Spinal cord (tissue), 10 donors: ENCODE data around the gene HOXC9. TPM values are rescaled to one million over a fixed set of nuclear protein-coding genes. Genes with fewer than 3 reads are reported as not detected.
A peak's percentile ranks its signal among the peaks of the same experiment; 100 is the strongest.

Experiments
- DNase-seq, 6 donors: peaks; one replicate each; pipeline versions ENCODE4 v3.0.0 to v3.0.0-alpha.2; 2013 to 2015; ENCODE audit warnings: low spot score in 6 of 6, low read depth in 4 of 6
- H3K27ac ChIP-seq: one replicate; pipeline ENCODE4 v1.5.1; 2013; ENCODE audit warnings: low read depth, low read length, control low read depth
- H3K27me3 ChIP-seq: one replicate; pipeline ENCODE4 v1.6.1; 2013; ENCODE audit warnings: low read length; ENCODE audit not compliant: control insufficient read depth, insufficient read depth
- H3K36me3 ChIP-seq: one replicate; pipeline ENCODE4 v1.6.1; 2013; ENCODE audit warnings: low read length; ENCODE audit not compliant: control insufficient read depth, insufficient read depth
- H3K4me1 ChIP-seq: one replicate; pipeline ENCODE4 v1.6.1; 2013; ENCODE audit warnings: low read length; ENCODE audit not compliant: control insufficient read depth, insufficient read depth
- H3K4me3 ChIP-seq: one replicate; pipeline ENCODE4 v1.5.1; 2013; ENCODE audit warnings: low read depth, low read length, control low read depth
- H3K9me3 ChIP-seq: one replicate; pipeline ENCODE4 v1.6.1; 2013; ENCODE audit warnings: low read length; ENCODE audit not compliant: control insufficient read depth, insufficient read depth
- WGBS: methylation state at CpG from one replicate; pipeline ENCODE4 v1.1.5; 2013; ENCODE audit warnings: missing lambda C conversion rate; ENCODE audit not compliant: insufficient coverage; 5-methylcytosine and 5-hydroxymethylcytosine counted together
- polyA plus RNA-seq, 2 donors: library from polyadenylated mRNA; unstranded; fragments of 120-200 nt; gene quantifications; one replicate each; pipeline ENCODE4 v1.2.1, GENCODE V29; 2013; ENCODE audit not compliant: insufficient read length in 2 of 2
- total RNA-seq, 2 donors: library from RNA; depleted of rRNA in 1 of 2; stranded (reverse); fragments of 120-200 nt in 1 of 2; fragments of >200 nt in 1 of 2; gene quantifications; one replicate each; pipeline versions ENCODE4 v1.2.3 to v1.2.4, GENCODE V29; 2013 to 2014
- donor health status: healthy.

Gene HOXC9
- total and polyA plus RNA-seq, 4 donors: 1.6 to 17.9 (median 11.3) TPM

DNA sequence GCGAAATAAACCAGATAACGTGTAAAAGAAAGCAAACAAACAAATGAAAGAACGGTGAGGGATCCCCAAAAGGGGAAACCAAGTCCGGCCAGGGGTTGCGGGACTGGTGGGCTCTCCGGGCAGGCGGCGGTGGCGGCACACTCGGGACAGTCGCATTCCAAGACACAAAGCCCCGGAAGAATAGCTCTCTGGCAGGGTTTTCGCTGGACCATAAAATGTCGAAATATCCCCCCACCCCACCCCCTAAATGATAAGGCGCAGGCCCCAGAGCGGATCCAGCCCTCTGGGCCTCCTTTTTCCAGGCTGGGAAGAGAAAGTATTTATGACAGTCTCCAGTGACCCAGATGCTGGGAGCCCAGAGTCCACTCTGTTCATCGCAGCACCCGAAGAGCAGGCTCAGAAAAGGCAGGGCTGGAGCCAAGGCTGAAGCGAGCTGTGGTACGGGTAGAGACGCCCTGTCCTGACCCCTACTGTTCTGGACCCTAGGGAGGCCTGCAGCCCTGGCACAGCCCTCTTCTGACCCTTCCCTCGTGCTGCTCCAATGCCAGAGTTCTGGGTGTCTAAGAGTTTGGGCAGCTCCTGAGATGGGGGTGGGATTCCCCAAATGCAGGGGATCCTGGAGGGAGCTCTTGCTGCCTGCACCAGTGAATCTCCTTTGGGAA is 6.7 kb downstream of the HOXC9 start:
- Histone ChIP-seq H3K27me3 (peaks cover 6% of the 10 kb centered on the region), H3K9me3 (no peaks in the 10 kb centered on the region), H3K4me3 (peak overlapping the region; percentile 48), H3K27ac (peak overlapping the region; percentile 99), H3K4me1 (peaks cover 85% of the 10 kb centered on the region), H3K36me3 (peaks cover 15% of the 10 kb centered on the region)
- DNase-seq: no peak
- WGBS: 24% methylated on average over 19 of the region's 22 CpGs

DNA sequence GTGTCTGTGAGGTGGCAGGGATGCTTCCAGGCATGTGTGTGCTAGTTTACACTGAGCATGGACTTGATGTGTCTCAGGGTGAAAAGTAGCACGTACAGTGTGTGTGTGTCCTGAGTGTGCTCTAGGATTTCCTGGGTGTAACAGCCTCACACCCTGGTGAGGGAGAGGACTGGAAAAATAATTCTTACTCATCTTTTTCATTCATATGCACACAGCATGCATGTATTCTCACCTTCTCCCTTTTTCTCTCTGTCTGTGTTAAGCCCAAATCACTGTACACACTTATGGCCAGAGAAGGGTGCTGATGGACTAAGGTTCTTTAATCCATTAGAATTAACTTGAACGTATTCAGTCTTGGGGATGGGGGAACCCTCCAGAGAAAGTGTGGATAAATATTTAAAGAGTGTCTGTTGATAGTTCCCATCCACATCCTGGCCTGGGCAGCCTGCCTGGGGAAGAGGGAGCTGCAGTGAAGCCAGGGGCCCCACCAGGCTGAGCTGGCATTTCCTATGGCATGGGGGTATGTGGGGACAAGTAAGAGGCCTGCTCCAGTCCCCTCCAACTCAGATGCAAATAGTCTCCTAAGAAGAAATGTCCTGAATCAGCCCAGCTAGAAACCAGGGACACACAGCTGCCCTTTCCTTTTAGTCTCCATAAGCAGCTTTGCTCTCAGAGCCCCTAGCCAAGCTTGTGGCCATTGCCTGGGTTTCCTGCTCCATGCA is 7.7 kb downstream of the HOXC9 start:
- H3K4me3 ChIP-seq: peak overlapping the region; percentile 70
- peaks cover 10% of the 10 kb centered on the region for H3K36me3 ChIP-seq
- H3K27me3 ChIP-seq: peaks cover 6% of the 10 kb centered on the region
- no peak for DNase-seq
- no peaks in the 10 kb centered on the region for H3K9me3 ChIP-seq
- WGBS: no CpG with 5 or more reads among the region's 2 CpGs
- peak overlapping the region; percentile 99 for H3K27ac ChIP-seq
- H3K4me1 ChIP-seq: peaks cover 75% of the 10 kb centered on the region

DNA sequence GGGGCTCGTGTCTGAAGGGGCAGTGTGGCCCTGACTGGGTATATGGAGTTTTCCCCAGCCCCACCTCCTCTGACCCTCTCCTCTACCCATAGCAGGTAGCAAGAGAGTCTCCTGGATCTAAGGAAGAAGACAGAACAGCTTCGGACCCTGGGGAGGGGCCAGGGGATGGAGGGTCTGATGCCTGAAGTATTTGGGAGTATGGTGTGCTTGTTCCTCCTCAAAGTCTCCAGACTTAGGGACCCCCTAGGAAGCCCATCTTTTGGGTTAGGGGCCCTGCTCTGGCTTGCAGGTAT is 8.2 kb downstream of the HOXC9 start:
- Histone ChIP-seq H3K27me3 (peaks cover 6% of the 10 kb centered on the region), H3K4me1 (peaks cover 75% of the 10 kb centered on the region), H3K27ac (peak overlapping the region; percentile 88), H3K9me3 (no peaks in the 10 kb centered on the region), H3K4me3 (peak overlapping the region; percentile 70), H3K36me3 (peaks cover 6% of the 10 kb centered on the region)
- no CpG with 5 or more reads among the region's 2 CpGs for WGBS
- no peak for DNase-seq

DNA sequence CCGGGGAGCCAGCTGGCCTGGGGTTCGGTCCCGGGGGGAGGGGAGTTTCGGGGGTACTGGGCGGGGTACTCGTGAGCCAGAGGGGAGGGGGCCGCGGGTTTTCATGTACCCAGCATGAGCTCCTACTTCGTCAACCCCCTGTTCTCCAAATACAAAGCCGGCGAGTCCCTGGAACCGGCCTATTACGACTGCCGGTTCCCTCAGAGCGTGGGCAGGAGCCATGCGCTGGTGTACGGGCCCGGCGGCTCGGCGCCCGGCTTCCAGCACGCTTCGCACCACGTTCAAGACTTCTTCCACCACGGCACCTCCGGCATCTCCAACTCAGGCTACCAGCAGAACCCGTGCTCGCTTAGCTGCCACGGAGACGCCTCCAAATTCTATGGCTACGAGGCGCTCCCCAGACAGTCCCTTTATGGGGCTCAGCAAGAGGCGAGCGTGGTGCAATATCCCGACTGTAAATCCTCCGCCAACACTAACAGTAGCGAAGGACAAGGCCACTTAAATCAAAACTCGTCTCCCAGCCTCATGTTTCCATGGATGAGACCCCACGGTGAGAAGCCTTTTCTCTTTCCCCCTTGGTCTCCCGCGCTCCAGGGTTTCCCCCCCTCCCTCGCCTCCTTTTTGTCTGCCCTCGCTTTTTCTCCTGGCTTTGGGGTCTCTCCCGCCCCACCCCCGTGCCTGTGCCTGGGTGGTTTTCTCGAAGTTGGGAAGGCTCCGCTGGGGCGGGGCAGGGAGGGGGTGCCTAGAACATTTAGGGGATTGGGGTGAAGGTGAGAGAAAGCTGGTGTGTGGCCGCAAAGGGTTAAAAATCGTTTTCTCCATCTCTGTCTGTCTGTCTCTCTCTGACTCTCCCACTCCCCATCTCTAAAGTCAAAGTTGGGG is 9.5 kb downstream of the HOXC9 start:
- Histone ChIP-seq H3K27ac (peak overlapping the region; percentile 95), H3K27me3 (peaks cover 8% of the 10 kb centered on the region), H3K36me3 (peaks cover 3% of the 10 kb centered on the region), H3K9me3 (no peaks in the 10 kb centered on the region), H3K4me1 (peaks cover 75% of the 10 kb centered on the region), H3K4me3 (peak overlapping the region; percentile 70)
- under 1% methylated on average over 37 of the region's 51 CpGs for WGBS
- DNase-seq: peak in 1 of 6 donors; percentile 72

DNA sequence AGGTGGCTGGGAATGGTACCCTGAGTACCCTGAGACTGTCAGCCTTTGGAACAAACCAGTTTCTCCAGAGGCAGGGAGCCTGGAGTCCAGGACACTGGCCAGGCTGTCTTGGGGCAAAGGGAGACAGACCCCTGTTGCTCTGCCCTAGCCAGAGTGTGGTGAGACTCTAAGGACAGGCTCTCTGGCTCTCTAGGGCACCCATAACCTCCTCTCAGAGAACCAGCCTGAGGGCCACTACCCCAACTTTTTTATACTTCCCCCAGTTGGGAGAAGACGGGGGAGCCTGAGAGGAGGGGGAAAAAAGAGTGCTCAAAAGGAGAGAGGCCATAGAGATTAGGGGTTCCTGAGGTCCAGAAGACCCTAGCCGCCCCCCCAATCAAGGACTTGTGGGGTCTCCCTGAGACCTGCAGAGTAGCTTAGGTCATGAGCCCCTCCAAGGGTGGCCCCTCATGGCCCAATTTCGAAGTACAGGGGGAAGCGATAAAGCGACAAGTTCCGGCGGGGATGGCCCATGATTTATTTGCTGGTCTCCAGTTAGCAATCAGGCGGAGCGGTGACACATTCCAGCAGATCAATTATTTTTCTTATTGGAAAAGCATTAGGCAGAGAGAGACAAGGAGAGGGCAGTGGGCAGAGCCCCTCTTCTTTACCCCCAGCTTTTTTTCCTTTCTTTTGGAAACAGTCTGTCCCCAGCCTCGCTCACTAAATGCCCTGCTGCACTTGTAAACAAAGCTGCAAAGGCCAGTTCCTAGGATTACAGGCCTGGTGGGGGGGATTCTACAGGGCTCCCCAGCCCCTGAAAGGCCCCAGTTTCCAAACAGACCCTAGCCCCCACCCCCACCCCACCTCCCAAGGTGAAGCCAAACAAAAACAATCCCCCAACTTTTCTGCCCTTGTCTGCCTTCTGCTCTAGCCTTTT is 10.4 kb downstream of the HOXC9 start:
- DNase-seq: no peak
- no peaks in the 10 kb centered on the region for H3K36me3 ChIP-seq
- peaks cover 5% of the 10 kb centered on the region for H3K27me3 ChIP-seq
- no peaks in the 10 kb centered on the region for H3K9me3 ChIP-seq
- WGBS: 16% methylated on average over 3 of the region's 10 CpGs
- H3K4me3 ChIP-seq: peak overlapping the region; percentile 70
- peak overlapping the region; percentile 95 for H3K27ac ChIP-seq
- peaks cover 75% of the 10 kb centered on the region for H3K4me1 ChIP-seq

DNA sequence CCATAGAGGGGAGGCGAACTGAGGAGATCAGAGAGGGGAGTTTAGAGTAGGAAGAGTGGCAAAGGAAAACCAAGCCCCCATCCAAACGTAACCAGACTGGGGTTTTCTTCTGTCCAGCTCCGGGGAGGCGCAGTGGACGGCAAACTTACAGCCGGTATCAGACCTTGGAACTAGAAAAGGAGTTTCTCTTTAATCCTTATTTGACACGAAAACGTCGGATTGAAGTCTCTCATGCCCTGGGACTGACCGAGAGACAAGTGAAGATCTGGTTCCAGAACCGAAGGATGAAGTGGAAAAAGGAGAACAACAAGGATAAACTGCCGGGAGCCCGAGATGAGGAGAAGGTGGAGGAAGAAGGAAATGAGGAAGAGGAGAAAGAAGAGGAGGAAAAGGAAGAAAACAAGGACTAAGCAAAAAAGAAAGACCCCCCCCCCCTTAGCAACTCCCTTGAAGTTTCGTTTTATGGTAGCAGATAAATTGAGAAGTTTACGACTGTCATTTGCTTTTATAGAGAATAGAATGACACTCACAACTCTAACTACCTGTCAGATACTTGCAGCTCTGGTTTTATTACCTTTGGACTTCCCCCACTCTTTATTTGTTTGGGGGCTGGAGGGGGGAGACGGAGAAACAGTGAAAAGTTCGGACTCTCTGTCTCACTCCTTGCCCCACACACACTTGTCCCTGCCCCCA is 11.2 kb downstream of the HOXC9 start:
- DNase-seq: no peak
- Histone ChIP-seq H3K27ac (peak overlapping the region; percentile 95), H3K4me1 (peaks cover 75% of the 10 kb centered on the region), H3K36me3 (no peaks in the 10 kb centered on the region), H3K27me3 (peaks cover 2% of the 10 kb centered on the region), H3K4me3 (peak overlapping the region; percentile 70), H3K9me3 (no peaks in the 10 kb centered on the region)
- WGBS: 10% methylated on average over 9 of the region's 17 CpGs

DNA sequence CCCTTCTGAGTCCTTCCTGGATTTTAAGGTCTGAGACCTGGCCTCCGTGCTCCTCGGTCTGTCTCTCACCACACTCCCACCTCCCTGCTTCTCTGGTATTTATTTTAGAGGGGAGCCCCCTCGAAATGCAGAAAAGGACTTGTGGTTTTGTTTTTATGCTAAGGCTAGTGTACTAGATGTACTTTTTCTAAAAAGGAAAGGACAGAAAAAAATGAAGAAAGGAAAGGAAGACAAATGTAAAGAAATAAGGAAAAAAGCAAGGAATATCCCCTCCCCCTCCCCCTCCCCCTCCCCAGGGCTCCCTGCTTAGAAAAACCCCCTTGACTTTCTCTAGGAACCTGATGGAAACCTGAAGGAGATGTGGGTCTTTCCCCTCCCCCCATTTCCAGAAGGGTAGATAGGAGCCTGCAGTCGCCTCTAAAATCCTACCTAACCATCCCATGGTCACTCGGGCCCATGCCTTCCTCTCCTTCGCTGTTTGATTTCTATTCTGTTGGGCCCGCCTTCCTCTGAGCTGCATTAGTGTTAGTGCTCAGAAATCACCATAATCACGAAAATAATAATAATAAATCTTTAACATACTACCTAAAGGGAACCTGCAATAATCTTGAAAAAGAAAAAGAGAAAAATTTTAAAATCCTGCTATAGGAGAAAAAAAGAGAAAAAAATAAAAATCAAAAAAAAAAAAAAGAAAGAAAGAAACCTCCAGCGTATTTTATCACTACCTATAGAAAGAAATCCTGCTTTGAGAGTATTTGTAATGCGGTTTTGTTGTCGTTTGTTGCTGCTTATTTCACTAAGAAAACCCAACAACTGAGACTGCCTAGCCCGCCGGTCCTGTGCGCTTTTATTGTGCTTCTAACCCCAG is 11.9 kb downstream of the HOXC9 start:
- Histone ChIP-seq H3K27me3 (peaks cover 2% of the 10 kb centered on the region), H3K36me3 (no peaks in the 10 kb centered on the region), H3K27ac (peak overlapping the region; percentile 100), H3K9me3 (no peaks in the 10 kb centered on the region), H3K4me1 (peaks cover 72% of the 10 kb centered on the region), H3K4me3 (peak overlapping the region; percentile 70)
- DNase-seq: no peak
- 40% methylated on average over 2 of the region's 14 CpGs for WGBS
